GM18499 (cell line): ENCODE data around the gene VPS35.
"Not testable (repeated sequence)": the region's sequence is repeated elsewhere in the genome, so short reads cannot be mapped to it uniquely, and the experiment has no call there.

Experiments used
- ATAC-seq: cut with Tn5 transposase; IDR thresholded peaks from one replicate; pipeline ENCODE4 v1.9.1; 2021; ENCODE audit warnings: moderate number of reproducible peaks; ENCODE audit not compliant: insufficient read depth, unreplicated experiment

The VPS35 gene

GRCh38 chr16:46681867-46682266 is 7.1 kb downstream of the VPS35 start:
- ATAC-seq = not testable (repeated sequence)

GRCh38 chr16:46677943-46678342 is 11.0 kb downstream of the VPS35 start:
- ATAC-seq = not testable (repeated sequence)

- ATAC-seq = no peak
Observed at GRCh38 chr16:46673320-46674013, 15.5 kb downstream of the VPS35 start.

- no peak for ATAC-seq
Observed at GRCh38 chr16:46662123-46662522, 26.9 kb downstream of the VPS35 start.

GRCh38 chr16:46658925-46659324 is 30.1 kb downstream of the VPS35 start:
- ATAC-seq = peak; percentile 84

GRCh38 chr16:46651305-46651704 is 37.7 kb downstream of the VPS35 start:
- ATAC-seq = no peak

GRCh38 chr16:46650254-46650623 is 38.7 kb downstream of the VPS35 start:
- ATAC-seq = no peak

- ATAC-seq = no peak
Observed at GRCh38 chr16:46649588-46650253, 39.3 kb downstream of the VPS35 start.

GRCh38 chr16:46648656-46649055 is 40.3 kb downstream of the VPS35 start:
- no peak for ATAC-seq

GRCh38 chr16:46638947-46639925 is 49.7 kb downstream of the VPS35 start:
- no peak for ATAC-seq

- ATAC-seq = no peak
Observed at GRCh38 chr16:46632778-46633733, 55.9 kb downstream of the VPS35 start.

GRCh38 chr16:46629331-46630219 is 59.4 kb downstream of the VPS35 start:
- ATAC-seq = no peak

GRCh38 chr16:46627746-46628145 is 61.2 kb downstream of the VPS35 start:
- ATAC-seq = no peak

GRCh38 chr16:46626681-46627080 is 62.3 kb downstream of the VPS35 start:
- not testable (repeated sequence) for ATAC-seq

- ATAC-seq = not testable (repeated sequence)
Observed at GRCh38 chr16:46624862-46625261, 64.1 kb downstream of the VPS35 start.

- ATAC-seq = not testable (repeated sequence)
Observed at GRCh38 chr16:46623707-46624106, 65.3 kb downstream of the VPS35 start.

GRCh38 chr16:46623246-46623645 is 65.7 kb downstream of the VPS35 start:
- ATAC-seq = not testable (repeated sequence)

- no peak for ATAC-seq
Observed at GRCh38 chr16:46621934-46622676, 66.9 kb downstream of the VPS35 start.
